OCI-LY1 (cell line): ENCODE data around the gene MIGA1.

Experiments
- EZH2 ChIP-seq: fragments of 200-600 bp; sonication (generic), shearing (Covaris generic); IDR thresholded peaks from 2 replicates; pipeline ENCODE4 v1.8.0; 2017; ENCODE audit warnings: borderline replicate concordance, mixed run types, mild to moderate bottlenecking, antibody characterized with exemption, low read length, moderate library complexity, mixed read lengths
- TF ChIP-seq, protein P1 (sequence below): fragments of 200-600 bp; sonication (generic), shearing (Covaris generic); IDR thresholded peaks from 2 replicates; pipeline ENCODE4 v1.5.1; 2017; ENCODE audit warnings: mild to moderate bottlenecking, antibody characterized with exemption, low read length, moderate library complexity, mixed read lengths

- TF ChIP-seq, protein P1, sequence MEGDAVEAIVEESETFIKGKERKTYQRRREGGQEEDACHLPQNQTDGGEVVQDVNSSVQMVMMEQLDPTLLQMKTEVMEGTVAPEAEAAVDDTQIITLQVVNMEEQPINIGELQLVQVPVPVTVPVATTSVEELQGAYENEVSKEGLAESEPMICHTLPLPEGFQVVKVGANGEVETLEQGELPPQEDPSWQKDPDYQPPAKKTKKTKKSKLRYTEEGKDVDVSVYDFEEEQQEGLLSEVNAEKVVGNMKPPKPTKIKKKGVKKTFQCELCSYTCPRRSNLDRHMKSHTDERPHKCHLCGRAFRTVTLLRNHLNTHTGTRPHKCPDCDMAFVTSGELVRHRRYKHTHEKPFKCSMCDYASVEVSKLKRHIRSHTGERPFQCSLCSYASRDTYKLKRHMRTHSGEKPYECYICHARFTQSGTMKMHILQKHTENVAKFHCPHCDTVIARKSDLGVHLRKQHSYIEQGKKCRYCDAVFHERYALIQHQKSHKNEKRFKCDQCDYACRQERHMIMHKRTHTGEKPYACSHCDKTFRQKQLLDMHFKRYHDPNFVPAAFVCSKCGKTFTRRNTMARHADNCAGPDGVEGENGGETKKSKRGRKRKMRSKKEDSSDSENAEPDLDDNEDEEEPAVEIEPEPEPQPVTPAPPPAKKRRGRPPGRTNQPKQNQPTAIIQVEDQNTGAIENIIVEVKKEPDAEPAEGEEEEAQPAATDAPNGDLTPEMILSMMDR, result no peak
- no peak for TF ChIP-seq EZH2
Measured at GRCh38 chr1:77830946-77831345, 51.5 kb downstream of the MIGA1 start.
